Endothelial cell of umbilical vein (primary cell): ENCODE measurements around the gene TPP1. TPM values are rescaled to one million over a fixed set of nuclear protein-coding genes. Genes with fewer than 3 reads are reported as not detected.

Experiments used
- BruUV-seq: library from RNA; stranded (reverse); fragments of 400-500 nt; replicated peaks from 2 replicates; lab custom pipeline; 2021; lab: Mats Ljungman, UMichigan
- CTCF ChIA-PET: fragments of 300-600, 350-600 bp; sonication (Branson Sonifier 250); formaldehyde crosslinking; loops from one replicate; lab custom pipeline; 2021; ENCODE audit warnings: antibody characterized with exemption, inconsistent platforms; lab: Charles Lee
- POLR2A ChIA-PET: fragments of 300-600, 350-600 bp; sonication (Branson Sonifier 250); formaldehyde crosslinking; loops from one replicate; lab custom pipeline; 2021; ENCODE audit warnings: antibody characterized with exemption, inconsistent platforms; lab: Charles Lee
- DNase-seq: peaks from one replicate; pipeline ENCODE4 v3.0.0-alpha.2; 2011; ENCODE audit warnings: low read depth, low spot score
- FAIRE-seq: peaks from 2 replicates; lab custom pipeline; 2011; peaks lifted over from hg19 to GRCh38; lab: Jason Lieb, UNC
- H2AFZ ChIP-seq: 2 replicates; pipeline ENCODE4 v1.6.0; 2012; ENCODE audit warnings: low read depth, low read length, control low read depth, inconsistent platforms
- H3K27ac ChIP-seq: 2 replicates; pipeline ENCODE4 v1.5.1; 2011; ENCODE audit warnings: low read depth, mild to moderate bottlenecking, control low read depth, low read length, moderate library complexity; ENCODE audit not compliant: insufficient read depth
- H3K27me3 ChIP-seq, 2 experiments: 2 replicates each; pipeline versions ENCODE4 v1.6.0 to v1.6.1; 2011; ENCODE audit warnings: low read length in 2 of 2, mixed read lengths in 1 of 2; ENCODE audit not compliant: control insufficient read depth in 2 of 2, insufficient read depth in 2 of 2
- H3K36me3 ChIP-seq, 2 experiments: 2 replicates in 1 of 2; 3 replicates in 1 of 2; pipeline ENCODE4 v1.5.1; 2011; ENCODE audit warnings: low read length in 2 of 2, mild to moderate bottlenecking in 1 of 2, moderate library complexity in 1 of 2; ENCODE audit not compliant: control insufficient read depth in 2 of 2, insufficient read depth in 2 of 2; ENCODE audit errors: extremely low read depth in 1 of 2
- H3K4me1 ChIP-seq: 3 replicates; pipeline ENCODE4 v1.5.1; 2011; ENCODE audit warnings: mild to moderate bottlenecking, low read length; ENCODE audit not compliant: control insufficient read depth, insufficient read depth; ENCODE audit errors: extremely low read depth
- H3K4me2 ChIP-seq: 2 replicates; pipeline ENCODE4 v1.6.1; 2011; ENCODE audit warnings: low read length, control low read depth, mixed read lengths; ENCODE audit not compliant: insufficient read depth
- H3K4me3 ChIP-seq, 3 experiments: fragments of 200-600 bp in 1 of 3; sonication (generic), shearing (Covaris generic) in 1 of 3; replicated peaks in 1 of 3; 2 replicates each; pipeline ENCODE4 v1.5.1; 2011 to 2016; ENCODE audit warnings: control low read depth in 3 of 3, low read length in 3 of 3, mild to moderate bottlenecking in 2 of 3, inconsistent platforms in 1 of 3, low read depth in 1 of 3, moderate library complexity in 1 of 3; ENCODE audit not compliant: insufficient read depth in 1 of 3
- H3K79me2 ChIP-seq: 2 replicates; pipeline ENCODE4 v1.6.0; 2012; ENCODE audit warnings: low read length, inconsistent platforms; ENCODE audit not compliant: control insufficient read depth, insufficient read depth
- H3K9ac ChIP-seq: replicated peaks from 2 replicates; pipeline ENCODE3; 2011; ENCODE audit warnings: low read length, control low read depth; ENCODE audit not compliant: insufficient read depth; ENCODE audit errors: extremely low read depth
- H3K9me1 ChIP-seq: replicated peaks from 3 replicates; pipeline ENCODE4 v1.6.0; 2011; ENCODE audit warnings: mild to moderate bottlenecking, low read length; ENCODE audit not compliant: control insufficient read depth, insufficient read depth; ENCODE audit errors: extremely low read depth
- H3K9me3 ChIP-seq: replicated peaks from 2 replicates; pipeline ENCODE4 v1.5.1; 2012; ENCODE audit warnings: low read length, inconsistent platforms; ENCODE audit not compliant: control insufficient read depth, insufficient read depth
- H4K20me1 ChIP-seq: replicated peaks from 2 replicates; pipeline ENCODE3; 2011; ENCODE audit warnings: mild to moderate bottlenecking, low read length; ENCODE audit not compliant: control insufficient read depth, insufficient read depth; ENCODE audit errors: extremely low read depth
- EZH2 ChIP-seq: IDR thresholded peaks from 2 replicates; pipeline ENCODE4 v1.6.1; 2012; ENCODE audit warnings: borderline replicate concordance, low read depth, mild to moderate bottlenecking, moderate library complexity, low read length, inconsistent platforms; ENCODE audit not compliant: severe bottlenecking
- FOS ChIP-seq: IDR thresholded peaks from 2 replicates; pipeline ENCODE4 v1.6.1; 2011; ENCODE audit warnings: mild to moderate bottlenecking, low read length, moderate library complexity, borderline replicate concordance; ENCODE audit not compliant: insufficient read depth
- MYC ChIP-seq: IDR thresholded peaks from one replicate; pipeline ENCODE4 v1.6.1; 2011; ENCODE audit warnings: mild to moderate bottlenecking, low read depth, low read length
- POLR2A ChIP-seq: IDR thresholded peaks from 2 replicates; pipeline ENCODE4 v1.6.1; 2012; ENCODE audit warnings: low read depth, mild to moderate bottlenecking, control low read depth, low read length
- dilution Hi-C: fragments of 300-500 bp; cut with MboI; formaldehyde crosslinking; loops from one replicate; pipeline ENCODE4 v1.15.0; 2019; ENCODE audit warnings: low sequenced_read_pairs; ENCODE audit not compliant: extremely low pct_ligation_motif_present
- intact Hi-C: fragments of 100-400 bp; cut with micrococcal nuclease; formaldehyde crosslinking; loops from one replicate; pipeline ENCODE4 v1.10.0; 2022
- polyA plus RNA-seq, 4 experiments: library from polyadenylated mRNA; depleted of rRNA in 3 of 4; stranded (reverse) in 3 of 4; unstranded in 1 of 4; fragments of >200 nt; gene quantifications; 2 replicates each; pipeline versions ENCODE4 v1.2.1 to v1.2.3, GENCODE V29; 2011 to 2012; ENCODE audit warnings: missing spikeins in 1 of 4
- total RNA-seq: library from RNA; stranded (reverse); gene quantifications from 2 replicates; pipeline ENCODE4 v1.2.3, GENCODE V29; 2021
- TF ChIP-seq, protein P1 (sequence below), 2 donors: IDR thresholded peaks; 1 replicate in 1 of 2; 2 replicates in 1 of 2; pipeline ENCODE4 v1.5.1; 2011; ENCODE audit warnings: low read length in 2 of 2, mild to moderate bottlenecking in 2 of 2, moderate library complexity in 2 of 2, control low read depth in 1 of 2, inconsistent platforms in 1 of 2, low read depth in 1 of 2; ENCODE audit not compliant: insufficient read depth in 1 of 2; ENCODE audit errors: extremely low read depth in 1 of 2
- TF ChIP-seq, protein P2 (sequence below): IDR thresholded peaks from 2 replicates; pipeline ENCODE4 v1.6.1; 2011; ENCODE audit not compliant: insufficient read depth, insufficient read length

TPP1 gene
- total and polyA plus RNA-seq, 2 donors (not counting 3 experiments of a cell fraction or from before 2014, with no cell fraction given) = 124 to 224 TPM

DNA sequence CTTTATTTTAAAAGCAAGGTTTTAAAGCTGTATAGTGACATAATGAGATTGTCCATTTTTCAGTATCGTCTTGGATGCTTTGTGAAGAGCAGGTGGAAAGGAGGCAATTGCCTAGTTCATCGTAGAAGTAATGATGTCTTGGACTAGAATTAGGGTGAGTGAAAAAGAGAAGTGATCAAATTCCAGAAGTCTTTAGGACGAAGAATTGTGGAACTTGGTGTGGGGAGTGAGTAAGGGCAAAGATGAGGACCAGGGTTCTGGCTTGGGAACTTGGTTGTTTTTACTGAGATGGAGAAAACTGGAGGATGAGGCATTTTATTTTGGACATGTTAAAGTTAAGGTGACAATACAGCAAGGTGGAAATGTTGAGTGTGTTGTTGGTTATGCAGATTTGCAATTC is 14.4 kb downstream of the TPP1 start:
- Histone ChIP-seq H3K4me2 (peak overlapping the region; percentile 91), H3K4me1 (peaks cover 54% of the 10 kb centered on the region), H3K27me3 (no peaks in the 10 kb centered on the region), H3K9me1 (no peaks in the 10 kb centered on the region), H4K20me1 (peaks cover under 1% of the 10 kb centered on the region), H2AFZ (no peak overlapping the region), H3K9me3 (no peaks in the 10 kb centered on the region), H3K79me2 (peaks cover 83% of the 10 kb centered on the region), H3K4me3 (peak overlapping the region; percentile 62 to 97 (median 90)), H3K9ac (peak overlapping the region; percentile 79), H3K27ac (peak overlapping the region; percentile 83), H3K36me3 (peaks cover 31 to 35% of the 10 kb centered on the region in 2 experiments)
- no peak for TF ChIP-seq FOS
- no peak for TF ChIP-seq EZH2
- no peak for TF ChIP-seq MYC
- no peak for TF ChIP-seq POLR2A
- TF ChIP-seq, protein P1, sequence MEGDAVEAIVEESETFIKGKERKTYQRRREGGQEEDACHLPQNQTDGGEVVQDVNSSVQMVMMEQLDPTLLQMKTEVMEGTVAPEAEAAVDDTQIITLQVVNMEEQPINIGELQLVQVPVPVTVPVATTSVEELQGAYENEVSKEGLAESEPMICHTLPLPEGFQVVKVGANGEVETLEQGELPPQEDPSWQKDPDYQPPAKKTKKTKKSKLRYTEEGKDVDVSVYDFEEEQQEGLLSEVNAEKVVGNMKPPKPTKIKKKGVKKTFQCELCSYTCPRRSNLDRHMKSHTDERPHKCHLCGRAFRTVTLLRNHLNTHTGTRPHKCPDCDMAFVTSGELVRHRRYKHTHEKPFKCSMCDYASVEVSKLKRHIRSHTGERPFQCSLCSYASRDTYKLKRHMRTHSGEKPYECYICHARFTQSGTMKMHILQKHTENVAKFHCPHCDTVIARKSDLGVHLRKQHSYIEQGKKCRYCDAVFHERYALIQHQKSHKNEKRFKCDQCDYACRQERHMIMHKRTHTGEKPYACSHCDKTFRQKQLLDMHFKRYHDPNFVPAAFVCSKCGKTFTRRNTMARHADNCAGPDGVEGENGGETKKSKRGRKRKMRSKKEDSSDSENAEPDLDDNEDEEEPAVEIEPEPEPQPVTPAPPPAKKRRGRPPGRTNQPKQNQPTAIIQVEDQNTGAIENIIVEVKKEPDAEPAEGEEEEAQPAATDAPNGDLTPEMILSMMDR (IDR thresholded peaks at IDR 0.05; ENCODE audit: extremely low read depth in 1 of 2, insufficient read depth in 1 of 2, low read depth in 1 of 2, low read length in 2 of 2) = no peak
- TF ChIP-seq, protein P2, sequence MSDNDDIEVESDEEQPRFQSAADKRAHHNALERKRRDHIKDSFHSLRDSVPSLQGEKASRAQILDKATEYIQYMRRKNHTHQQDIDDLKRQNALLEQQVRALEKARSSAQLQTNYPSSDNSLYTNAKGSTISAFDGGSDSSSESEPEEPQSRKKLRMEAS = no peak
- POLR2A ChIA-PET = interaction anchor here (0.8 to 1.4 kb wide), 2 partner anchors 14 to 31 kb away, joined by 3 to 6 read pairs; partner anchors contain the start of gene TPP1
- dilution Hi-C loops (no loop called here), intact Hi-C loops (loop anchor here (1.0 to 2.0 kb wide), 5 partner anchors 14 to 282 kb away; no protein-coding TSS in a partner anchor)
- FAIRE-seq = no peak
- CTCF ChIA-PET = interaction anchor here (0.6 to 7.7 kb wide), 19 partner anchors 8 to 226 kb away, joined by 3 to 122 read pairs (median 6); partner anchors contain the start of genes ARFIP2, DCHS1, MRPL17 and TAF10
- no TSS peak for BruUV-seq
- peak; percentile 25 for DNase-seq
